ENCODE data around the gene AIPL1.
"Not testable (repeated sequence)": the region's sequence is repeated elsewhere in the genome, so short reads cannot be mapped to it uniquely, and the experiment has no call there.

AIPL1 gene, protein sequence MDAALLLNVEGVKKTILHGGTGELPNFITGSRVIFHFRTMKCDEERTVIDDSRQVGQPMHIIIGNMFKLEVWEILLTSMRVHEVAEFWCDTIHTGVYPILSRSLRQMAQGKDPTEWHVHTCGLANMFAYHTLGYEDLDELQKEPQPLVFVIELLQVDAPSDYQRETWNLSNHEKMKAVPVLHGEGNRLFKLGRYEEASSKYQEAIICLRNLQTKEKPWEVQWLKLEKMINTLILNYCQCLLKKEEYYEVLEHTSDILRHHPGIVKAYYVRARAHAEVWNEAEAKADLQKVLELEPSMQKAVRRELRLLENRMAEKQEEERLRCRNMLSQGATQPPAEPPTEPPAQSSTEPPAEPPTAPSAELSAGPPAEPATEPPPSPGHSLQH

DNA sequence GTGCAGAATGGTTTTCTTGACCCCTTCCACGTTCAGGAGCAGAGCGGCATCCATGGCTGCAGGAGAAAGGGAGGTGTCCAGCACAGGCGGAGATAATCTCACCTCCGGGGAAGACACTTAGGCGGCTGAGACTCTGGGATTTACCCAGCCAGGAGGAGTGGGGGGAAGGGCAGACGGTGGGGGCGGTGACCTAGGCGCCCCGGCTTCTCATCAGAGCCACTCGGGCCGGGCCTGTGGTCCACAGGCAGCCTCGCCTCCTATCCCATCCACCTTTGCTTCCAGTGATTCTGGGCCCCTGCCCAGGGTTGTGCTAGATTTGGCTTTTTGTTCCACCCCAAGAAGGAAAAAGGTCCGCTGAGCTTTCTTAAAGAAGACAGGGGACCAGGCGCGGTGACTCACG lies at the start of gene AIPL1:
Gene AIPL1, minus strand, starts transcription at position 71 of the 400 bp plus-strand sequence. Its CDS starts 17 bp downstream, at position 54.
- DNase-seq = no peak

DNA sequence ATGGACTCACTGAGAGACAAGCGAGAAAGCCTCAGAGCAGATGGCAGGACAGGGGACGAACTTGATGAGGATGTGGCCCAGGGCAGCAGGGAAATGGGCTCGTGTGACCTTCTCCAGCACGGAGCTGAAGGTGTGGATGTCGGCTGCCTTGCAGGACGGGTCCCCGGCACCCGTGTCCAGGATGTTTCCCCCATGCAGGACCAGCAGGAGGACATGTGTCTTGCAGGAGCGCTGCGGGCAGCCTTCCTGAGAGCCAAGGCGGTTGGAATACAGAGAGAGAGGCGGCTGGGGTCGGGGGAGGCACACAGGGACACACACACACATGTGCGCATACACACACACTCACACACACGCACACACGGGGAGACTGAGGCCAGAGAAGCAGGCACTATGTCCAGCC lies 48.6 kb upstream of the AIPL1 start:
- no peak for DNase-seq

DNA sequence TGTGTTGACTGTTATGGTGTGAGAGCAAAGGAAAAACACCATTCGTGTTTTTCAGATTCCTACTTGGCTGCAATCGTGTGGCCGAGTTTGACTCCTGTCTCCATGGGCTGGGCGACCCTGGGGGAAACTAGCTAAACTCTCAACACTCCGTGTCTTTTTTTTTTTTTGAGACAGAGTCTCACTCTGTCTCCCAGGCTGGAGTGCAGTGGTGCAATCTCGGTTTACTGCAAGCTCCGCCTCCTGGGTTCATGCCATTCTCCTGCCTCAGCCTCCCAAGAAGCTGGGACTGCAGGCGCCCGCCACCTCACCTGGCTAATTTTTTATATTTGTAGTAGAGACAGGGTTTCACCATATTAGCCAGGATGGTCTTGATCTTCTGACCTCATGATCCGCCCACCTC lies 47.9 kb upstream of the AIPL1 start:
- not testable (repeated sequence) for DNase-seq

DNA sequence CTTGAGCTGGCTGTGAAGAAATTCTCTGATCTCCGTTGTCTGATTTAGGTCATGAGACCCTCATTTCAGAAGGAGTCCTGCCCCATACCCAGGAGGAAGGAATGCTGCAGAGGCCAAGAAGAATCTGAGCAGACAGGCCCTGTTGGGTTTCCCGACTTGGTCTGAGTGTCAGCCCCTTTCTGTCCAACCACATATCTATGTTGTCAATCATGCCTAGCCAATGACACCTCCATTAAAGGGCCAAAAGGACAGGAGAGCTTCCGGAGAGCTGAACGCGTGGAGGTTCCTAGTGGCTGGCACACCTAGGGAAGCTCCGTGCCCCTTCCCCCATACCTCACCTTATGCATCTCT lies 47.2 kb upstream of the AIPL1 start:
- DNase-seq = no peak

DNA sequence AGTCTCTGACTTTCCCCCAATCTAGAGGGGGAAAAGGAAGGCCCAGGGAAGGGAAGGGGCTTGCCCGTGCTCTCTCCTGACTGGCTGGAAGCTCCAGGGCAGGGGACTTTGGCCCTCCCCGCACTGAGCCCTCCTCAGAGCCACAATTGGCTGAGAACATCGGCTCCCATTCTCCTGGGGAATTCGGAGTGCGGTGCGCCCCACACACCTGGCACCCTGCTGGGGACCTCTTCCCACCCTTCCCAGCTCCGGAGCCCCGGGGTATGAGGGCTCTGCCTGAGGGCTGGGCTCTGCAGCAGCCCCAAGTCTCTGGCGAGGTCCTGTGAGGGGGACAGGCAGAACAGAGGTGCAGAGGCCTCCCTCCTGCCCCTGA lies 45.4 kb upstream of the AIPL1 start:
- DNase-seq = no peak

DNA sequence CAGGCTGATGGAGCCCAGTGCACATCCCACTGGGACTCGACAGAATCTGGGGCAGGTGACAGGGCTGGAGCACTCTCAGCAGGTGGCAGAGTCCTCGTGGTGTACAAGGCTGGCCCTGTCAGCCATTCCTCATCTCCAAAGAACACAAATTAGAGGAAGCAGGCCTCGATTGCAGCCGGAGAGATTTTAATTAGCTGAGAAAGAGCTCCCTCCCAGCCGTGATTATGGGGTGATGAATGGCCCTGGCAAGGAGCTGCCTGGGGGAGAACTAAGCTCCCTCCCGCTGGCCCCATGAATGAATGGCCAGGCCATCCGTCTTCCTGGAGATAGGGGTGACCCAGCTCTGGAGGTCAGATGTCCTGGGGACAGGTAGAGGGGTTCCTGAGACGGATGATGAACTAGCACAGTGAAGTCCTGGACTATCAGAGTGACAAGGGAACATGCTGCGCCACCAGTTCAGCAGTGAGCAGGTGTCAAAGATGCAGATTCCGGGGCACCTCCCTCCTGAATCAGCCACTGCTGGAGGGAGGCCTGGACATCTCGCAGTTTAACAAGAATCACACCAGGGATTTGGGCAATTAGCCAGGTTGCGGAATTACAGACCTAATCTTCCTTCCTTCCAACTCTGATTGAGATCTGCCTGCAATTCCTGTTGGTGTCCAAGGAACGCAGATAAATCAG lies 44.8 kb upstream of the AIPL1 start:
- no peak for DNase-seq

DNA sequence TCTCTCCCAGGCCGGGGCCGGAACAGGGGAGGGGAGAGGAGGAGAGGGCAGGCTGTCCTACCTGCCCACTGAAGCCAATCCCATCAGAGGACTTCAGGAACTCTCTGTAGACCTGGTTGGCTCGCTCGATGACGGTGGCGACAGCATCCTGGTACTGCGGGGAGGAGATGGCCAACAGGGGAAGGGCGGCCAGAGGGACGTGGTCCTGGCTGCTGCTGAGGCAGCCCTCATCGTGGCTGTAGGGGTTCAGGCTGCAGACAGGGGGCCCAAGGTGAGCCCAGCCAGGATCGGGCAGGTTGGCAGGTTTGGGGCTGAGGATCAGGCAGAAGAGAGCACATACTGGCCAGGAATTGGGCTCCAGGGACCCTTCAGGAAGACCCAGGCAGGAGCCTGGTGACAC lies 43.6 kb upstream of the AIPL1 start:
- no peak for DNase-seq

DNA sequence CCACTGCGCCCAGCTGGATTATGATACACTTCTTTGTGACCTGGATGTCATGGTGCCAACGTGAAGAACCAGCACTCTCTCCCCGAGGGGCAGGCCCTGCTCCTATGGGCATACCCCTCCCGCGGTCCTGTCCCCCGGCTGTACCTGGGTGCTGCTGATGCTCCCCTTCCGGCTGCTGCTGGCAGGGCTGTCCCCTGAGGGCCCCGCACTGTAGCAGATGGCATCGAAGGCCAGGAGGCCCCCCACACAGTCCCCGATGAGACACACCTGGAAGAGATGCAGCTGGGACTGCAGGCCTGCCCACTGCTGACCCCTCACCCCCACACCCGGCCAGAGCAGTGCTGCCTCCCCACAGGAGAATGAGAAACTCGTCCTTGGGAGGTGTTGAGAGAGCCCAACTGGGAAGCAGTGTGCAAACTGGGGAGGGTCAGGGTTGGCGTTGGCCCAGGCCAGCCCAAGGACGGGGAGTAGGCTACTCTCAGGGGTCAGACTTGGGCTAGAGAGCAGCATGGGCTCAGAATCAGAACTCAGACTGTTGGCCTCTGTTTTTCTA lies 43.0 kb upstream of the AIPL1 start:
- no peak for DNase-seq

DNA sequence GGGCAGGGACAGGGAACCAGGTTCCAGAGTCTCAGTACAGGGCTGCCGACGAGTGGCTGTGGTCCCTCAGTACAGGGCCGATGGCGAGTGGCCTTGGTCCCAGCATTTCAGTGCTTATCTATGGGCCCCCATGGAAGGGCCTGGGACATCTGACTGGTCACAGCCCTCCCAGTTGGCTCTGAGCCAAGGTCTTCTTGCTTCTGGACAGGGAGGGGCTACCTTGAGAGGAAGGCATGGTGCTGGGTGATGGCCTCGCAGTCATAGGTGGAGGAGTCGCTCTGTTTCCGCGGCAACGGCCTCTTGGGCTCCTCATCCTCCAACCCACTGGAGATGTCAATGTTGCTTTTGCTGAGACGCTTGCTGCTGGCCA lies 41.9 kb upstream of the AIPL1 start:
- no peak for DNase-seq

DNA sequence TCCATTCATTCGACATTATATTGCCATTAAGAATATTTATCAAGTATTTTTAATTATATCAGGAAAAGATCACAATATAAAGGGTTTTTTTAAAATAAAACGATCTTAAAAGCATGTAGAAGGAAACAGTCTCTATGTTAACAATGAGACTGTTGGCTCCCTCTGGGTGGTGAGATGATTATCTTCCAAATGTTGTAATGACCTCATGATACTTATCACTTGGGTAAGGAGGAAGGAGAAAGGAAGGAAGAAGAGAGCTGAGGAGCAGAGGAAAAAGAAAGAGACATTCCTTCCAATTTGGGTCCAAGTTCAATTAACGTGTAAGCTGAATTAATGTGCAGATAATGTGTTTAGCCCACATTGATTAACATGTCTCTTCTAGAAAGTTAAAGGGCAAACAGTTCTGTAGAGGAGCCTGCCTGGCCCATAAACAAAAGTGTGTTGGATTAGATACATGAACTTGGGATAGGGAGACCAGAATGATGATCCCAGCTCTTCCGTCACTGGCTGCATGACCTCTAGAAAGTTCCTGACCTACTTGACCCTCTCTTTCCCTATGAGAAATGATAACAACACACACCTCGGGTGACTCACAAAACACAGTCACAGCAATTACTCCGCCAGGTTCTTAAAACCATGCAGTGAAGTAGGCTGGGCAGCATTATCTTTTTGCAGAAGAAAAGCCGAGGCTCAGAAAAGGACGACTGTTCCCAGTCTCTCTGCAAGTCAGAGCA lies 41.3 kb upstream of the AIPL1 start:
- no peak for DNase-seq

DNA sequence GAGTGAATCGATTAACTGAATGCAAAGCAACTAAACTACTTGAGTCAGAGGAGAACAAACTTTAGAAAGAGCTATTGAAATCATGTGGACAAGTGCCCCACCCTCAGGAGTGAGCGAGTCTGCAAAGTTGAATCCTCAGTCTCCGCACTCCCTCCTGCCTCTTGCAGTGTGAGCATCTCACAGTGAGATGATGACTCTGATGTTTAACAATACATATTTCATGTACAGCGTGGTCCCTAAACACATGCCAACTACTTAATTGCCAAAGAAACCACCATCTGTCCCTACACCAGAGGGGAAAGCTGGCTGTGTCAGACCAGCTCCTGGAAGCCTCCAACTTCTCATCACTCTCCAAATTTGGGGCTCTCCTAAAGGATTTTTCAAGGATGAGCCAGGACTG lies 40.5 kb upstream of the AIPL1 start:
- no peak for DNase-seq

DNA sequence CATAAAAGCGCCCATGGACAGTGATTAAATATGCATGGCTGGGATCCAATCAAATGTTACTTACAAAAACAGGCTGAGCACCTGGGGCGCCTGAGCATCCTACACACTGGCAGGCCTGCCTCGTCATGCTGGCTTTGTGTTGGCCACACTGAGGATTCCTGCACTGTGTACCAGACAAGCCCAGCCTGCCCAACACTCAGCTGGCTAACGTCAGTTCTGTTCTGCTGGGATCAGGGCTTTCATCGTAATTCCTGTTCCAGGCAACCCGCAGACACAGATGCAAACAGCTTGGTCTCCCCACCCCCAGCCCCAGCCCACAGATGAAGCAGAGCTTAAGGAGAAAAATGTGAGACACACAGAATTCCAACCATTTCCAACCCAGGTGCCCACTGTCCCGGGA lies 40.0 kb upstream of the AIPL1 start:
- no peak for DNase-seq

DNA sequence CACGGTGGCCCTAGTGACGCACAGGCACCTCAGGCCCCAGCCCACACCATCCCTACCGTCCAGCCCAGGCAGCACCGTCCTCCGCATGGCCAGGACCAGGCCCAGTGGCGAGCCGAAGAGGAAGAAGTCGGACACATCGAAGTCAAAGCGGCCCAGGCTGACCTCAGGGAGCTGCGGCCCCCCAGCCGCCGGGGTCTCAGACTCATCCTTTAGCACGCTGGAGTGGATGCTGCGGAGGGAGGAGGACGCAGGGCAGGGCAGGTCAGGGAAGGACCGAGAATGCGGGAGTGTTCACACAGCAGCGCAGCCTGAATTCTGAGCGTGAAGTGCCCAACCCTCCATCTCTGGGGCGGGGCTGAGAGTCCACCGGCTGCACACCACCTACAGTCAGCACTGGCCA lies 39.5 kb upstream of the AIPL1 start:
- DNase-seq = no peak

DNA sequence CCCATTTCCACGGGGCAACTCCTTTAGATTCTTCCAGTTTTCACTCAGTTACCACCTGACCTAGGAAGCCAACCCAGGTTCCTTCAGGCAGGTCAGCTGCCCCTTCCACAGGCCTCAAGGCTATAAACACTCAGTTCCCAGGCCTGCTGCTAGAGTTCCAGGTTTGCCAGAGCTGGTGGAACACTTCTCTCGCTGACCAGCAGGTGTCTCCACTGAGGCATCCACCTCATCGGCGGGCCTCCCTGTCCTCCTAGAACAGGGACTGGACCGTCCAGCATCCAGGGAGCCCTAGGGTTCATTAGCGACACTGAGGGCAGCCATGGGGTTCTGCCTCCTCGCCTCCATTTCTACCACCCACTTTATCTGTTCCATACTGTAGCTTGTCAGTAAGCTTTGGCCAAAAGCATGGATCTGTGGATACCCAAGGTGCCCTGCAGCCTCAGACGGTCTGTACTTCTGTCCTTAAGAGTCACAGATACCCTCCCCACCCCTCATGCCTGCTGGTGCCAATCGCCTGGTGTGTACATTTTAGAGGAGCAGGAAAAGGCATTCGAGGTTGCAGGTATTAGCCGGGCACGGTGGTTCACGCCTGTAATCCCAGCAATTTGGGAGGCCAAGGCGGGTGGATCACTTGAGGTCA lies 38.3 kb upstream of the AIPL1 start:
- DNase-seq = peak; percentile 27

DNA sequence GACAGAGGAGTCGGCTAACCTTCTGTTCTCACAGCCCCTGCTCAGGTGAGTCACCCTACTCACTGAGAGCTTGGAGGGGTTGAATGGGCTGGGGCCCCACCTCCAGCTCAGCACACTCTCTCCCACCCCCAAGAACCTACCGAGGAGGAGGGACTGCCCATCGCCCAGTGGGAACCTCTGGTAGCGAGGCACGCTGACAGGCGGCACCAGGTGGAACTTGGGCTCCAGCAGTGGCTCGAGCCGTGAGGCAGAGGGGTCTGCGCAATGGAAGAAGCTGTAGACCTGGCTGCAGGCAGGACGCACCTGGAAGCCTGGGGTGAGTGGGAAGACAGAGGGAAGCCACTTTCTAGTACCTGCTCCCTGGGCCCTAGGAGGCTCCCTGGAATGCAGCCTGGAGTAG lies 37.6 kb upstream of the AIPL1 start:
- no peak for DNase-seq

DNA sequence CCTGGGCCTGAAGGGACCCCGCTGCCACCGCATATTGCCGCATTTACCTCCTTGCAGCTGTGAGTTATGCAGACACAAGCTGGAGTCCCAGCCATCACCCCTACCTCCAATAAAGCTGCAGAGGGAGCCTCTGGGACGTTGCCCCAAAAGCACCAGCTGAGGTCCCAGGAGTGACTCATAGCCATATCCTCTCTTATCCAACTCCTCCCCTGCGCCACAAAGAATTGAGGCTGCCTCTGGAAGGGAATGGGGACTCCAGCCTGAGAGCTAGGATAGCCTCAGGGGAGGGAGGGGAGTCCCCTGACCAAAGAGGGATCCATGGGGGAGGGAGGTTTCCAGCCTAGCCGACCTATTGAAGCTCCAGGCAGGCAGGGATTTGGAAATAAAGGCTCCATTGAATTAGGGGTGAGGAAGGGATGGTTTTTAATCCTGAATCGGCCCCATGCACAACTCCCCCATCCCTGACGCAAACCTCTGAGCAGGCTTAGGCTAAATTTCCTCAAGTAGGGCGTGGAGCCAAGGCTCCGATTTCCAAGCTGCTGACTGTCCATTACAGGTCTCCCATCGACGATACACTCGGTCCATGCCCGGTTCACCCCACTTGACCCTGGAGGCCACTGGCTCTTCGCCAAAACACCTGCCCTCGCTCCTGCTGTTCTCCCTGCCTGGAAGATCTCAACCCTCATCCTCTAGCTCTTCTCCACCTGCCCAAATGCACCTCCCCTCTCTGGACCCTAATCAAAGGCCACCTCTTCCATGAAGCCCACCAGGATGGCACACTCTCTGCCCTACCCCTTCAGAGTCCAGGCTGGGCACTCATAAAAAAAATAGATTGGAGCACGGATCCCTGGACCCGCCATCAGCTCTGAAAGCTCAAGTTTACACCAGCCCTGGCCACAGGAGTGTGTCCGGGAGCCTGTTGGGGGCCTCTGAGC lies 36.9 kb upstream of the AIPL1 start:
- no peak for DNase-seq

DNA sequence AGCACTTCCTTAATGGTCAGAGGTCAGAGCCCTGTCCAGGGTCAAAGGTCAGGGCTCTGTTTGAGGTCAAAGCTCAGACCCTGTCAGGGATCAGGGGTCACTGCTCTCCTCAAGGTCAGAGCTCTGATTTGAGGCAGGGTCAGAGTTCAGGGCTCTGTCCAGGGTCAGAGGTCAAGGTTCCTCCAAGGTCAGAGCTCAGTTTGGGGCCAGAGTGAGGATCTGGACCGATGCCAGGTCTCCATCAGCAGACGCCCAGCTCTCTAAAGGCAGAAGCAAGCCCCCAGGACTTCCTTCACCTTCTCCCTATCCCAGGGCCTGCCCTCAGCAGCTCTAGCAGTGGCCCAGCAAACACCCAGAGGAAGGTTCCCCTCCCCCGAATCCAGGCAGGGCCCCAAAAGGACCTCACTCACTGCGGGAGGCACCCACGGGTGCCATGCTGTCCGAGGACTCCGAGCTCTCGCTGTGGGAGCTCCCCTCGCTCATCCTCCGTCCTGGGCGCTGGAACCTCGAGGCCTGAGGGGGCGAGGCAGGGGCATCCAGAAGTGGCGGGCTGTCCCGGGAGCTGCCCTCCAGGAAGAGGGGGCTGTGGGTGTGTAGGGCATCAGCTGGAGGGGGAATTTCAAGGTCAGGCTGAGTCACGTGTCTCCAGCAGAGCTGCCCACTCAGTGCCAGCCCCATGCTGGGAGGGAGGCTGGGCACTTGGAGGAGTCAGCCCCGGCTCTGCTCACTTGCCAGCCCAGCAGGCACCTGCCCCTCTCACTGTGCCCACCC lies 36.0 kb upstream of the AIPL1 start:
- no peak for DNase-seq

DNA sequence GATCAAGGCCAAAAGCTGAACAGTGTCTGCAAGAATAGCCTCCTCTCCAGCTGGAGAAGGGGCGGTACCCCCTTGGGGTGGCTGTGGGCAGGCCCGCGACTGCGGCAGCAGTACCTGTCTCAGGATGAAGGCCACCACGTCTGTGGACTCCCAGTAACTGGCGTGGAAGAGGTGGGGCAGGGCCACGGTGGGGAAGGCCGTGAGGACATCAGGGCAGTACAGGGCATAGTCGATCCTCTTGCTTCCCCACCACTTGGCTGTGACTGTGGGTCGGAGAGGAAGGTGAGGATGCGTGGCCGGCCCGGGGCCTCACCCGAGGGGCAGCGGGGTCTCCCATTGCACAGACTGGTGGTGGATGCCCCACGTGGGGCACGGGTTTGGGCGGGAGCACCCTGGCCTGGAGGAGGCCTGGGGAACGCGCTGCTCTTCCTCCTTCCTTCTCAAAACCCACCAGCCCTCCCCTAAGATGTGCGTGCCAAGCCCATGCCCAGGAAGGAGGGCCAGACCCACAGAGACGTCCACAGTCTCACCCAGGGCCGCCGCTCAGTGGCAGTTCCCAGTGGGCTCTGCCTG lies 35.3 kb upstream of the AIPL1 start:
- DNase-seq = no peak

DNA sequence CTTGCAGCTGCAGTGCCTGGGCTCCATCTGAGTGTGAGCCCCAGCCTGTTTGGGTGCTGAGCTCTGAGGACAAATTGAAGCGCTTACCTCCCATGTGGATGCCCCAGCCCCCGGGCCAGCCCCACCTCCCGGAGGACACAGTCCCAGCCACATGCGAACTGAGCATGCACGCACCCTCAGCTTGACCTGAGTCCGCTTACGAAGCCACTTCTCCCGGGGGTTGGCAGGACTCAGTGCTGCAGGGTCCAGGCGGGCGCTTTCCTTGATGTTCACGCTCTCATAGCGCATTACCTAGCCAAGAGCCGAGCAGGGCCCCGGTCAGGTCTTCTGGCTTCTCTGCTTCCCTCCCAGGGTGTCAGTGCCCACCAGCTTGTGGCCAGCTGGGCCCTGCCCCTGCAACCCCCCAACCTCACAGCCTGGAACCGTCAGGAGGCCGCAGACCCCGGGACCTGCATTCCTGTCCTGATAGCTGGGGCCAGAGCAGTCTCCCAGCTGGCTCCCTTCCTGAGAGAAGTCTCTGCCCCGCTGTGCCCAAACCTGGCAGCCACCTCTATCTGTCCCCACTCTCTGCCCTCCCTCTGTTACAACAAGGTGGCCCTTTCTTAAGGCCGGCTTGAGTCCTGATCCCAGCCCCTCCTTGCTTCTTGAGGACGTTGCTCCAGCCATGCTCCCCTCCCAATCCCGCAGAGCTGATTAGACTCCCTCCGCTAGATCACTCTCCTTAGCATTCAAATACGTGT lies 33.3 kb upstream of the AIPL1 start:
- no peak for DNase-seq

DNA sequence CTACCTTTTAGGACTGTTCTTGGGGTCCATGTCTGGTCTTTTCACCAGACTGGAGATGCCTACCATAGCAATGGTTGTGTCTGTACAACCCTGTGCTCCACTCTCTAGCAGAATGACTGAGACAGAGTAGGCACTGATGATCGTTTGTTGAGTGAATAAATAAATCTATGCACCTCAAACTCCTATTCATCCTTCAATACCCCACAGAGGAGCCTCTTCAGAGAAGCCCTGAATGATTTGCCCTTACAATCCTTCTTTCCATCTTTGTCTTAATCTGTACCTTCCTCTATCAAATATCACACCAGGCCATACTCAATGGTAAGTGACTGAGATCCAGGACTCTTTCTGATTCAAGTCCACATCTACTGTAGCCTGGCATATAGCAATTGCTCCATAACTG lies 32.6 kb upstream of the AIPL1 start:
- DNase-seq = no peak

All from NCI-H1092 treated with DMSO at 0.1 percent for 48 hours (cell line).